GM21381 (cell line): ENCODE results near the gene DYDC2.
"Not testable (repeated sequence)": the region's sequence is repeated elsewhere in the genome, so short reads cannot be mapped to it uniquely, and the experiment has no call there.

Source experiments
- ATAC-seq: cut with Tn5 transposase; IDR thresholded peaks from one replicate; pipeline ENCODE4 v1.9.1; 2021; ENCODE audit warnings: mild to moderate bottlenecking, moderate library complexity; ENCODE audit not compliant: unreplicated experiment

DYDC2 gene, protein sequence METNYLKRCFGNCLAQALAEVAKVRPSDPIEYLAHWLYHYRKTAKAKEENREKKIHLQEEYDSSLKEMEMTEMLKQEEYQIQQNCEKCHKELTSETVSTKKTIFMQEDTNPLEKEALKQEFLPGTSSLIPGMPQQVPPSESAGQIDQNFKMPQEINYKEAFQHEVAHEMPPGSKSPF

DNA sequence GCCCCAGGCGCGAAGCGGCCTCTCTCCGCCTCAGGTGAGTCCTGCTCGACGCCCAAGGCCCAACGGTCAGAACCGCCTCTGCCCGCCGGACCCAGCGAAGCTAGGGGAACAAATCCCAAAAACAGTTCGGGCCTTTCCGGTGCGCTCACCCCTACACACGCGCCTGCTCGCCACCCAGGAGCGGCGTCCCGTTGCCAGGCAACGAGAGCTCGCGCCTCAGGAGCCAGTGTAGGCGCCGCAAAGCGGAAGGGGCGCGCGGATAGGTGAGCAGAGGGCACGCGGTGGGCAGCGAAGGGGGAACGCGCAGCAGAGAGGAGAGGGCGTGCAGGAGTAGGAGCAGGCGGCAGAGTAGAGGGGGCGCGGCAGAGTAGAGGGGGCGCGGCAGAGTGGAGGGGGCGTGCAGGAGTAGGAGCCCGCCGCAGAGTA, at the start of gene DYDC2, which contains the start of gene DYDC1:
Gene DYDC2, plus strand, starts transcription at position 219 of the 426 bp plus-strand sequence. CDS start 5,663 bp downstream, outside the sequence.
Gene DYDC1, minus strand, starts transcription at position 193 of the 426 bp plus-strand sequence. CDS start 4,154 bp downstream, outside the sequence.
- peak; percentile 84 for ATAC-seq

DNA sequence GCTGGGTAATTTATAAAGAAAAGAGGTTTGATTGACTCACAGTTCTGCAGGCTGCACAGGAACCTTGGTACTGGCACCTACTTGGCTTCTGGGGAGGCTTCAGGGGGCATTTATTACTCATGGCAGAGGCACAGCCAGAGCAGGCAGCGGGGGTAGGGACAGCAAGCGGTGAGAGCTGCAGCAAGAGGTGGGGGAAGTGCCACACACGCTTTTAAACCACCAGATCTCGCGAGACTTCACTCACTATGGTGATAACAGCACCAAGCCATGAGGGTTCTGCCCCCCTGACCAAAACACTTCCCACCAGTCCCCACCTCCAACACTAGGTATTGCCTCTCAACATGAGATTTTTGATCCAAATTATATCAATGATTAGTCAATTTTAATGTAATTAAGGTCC, 43.1 kb upstream of the DYDC2 start:
- no peak for ATAC-seq

DNA sequence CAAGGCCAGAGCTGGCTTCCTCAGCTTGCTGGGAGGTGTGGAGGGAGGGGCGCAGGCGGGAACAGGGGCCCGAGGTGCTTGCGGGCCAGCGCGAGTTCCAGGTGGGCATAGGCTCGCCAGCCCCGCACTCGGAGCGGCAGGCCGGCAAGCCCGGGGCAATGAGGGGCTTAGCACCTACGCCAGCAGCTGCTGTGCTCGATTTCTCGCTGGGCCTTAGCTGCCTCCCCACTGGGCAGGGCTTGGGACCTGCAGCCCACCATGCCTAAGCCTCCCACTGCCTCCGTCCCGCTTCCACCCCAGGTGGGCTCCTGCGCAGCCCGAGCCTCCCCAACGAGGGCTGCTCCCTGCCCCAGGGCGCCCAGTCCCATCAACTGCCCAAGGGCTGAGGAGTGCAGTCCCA, 41.2 kb upstream of the DYDC2 start:
- no peak for ATAC-seq

DNA sequence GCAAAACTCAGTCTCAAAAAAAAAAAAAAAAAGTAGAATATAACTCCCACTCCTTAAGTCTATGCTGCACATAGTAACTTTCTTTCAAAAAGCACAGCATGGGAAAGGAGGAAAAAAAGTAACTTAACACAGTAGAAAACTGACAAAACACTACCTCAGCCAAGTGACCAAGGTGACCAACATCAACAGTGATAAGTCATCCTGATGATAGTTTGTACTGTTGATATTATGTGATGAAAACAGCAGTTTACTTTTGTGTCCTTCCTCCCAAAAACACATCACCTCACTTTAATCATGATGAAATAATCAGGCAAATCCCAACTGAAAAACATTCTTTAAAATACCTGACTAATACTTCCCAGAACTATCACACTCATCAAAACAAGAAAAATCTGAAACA, 37.8 kb upstream of the DYDC2 start:
- no peak for ATAC-seq

DNA sequence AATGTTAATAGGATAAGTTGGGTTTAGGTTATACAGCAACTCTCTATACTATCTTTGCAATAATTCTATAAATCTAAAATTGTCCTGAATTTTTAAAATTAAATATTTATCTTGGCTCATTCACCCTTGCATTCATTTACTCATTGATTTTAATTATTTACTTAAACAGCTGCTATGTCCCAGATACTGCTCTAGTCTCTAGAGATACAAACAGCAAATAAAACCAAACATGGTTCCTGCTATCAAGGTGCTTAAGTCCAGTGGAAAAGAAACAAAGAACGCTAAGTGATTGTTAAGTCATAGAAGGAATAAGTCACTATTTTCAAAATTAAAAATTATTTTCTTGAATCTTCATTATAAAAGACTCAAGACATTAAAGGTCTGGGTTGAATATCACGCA, 37.3 kb upstream of the DYDC2 start:
- ATAC-seq: no peak

DNA sequence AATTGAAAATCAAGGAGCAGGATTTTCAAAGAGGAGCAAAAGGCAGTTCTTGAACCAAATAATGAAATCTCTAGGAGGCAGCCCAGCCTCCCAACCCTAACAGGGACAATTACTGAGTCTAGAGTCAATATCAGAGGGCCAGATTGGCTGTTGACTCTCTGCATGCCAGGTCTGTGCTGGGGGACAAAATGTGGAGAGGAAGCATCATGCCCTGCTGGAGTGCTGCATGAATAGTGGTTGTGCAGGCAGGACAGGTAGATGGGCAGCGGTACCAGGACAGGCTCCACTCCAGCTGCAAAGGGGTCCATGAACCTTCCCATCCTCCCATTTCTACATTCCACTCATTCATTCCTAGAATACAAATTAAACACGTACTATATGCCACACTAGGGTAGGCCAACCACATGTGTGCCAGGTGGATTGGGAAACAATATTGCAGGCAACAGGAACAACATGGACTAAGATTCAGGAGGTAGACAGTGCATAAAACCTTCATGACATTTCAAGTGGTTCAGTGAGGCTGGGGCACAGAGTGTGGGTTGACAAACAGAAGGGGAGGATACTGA, 36.8 kb upstream of the DYDC2 start:
- ATAC-seq: no peak

DNA sequence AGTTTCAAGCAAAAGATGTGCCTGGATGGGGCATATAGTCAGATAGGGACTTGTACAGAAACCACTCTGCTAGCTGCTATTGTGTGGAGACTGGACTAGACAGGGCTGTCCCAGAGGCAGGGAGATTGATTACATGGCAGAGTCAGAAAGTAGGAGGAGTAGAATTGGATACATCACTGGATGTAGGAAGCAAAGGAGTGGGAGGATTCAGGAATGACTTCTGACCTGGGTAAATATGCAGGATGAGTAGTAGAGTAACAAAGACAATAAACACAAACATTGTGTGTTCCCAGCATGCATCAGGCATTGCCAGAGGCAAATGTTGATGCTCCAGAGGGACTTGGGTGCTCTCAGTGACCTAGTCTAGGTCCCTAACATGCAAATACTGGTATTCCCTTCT, 36.2 kb upstream of the DYDC2 start:
- ATAC-seq: no peak

DNA sequence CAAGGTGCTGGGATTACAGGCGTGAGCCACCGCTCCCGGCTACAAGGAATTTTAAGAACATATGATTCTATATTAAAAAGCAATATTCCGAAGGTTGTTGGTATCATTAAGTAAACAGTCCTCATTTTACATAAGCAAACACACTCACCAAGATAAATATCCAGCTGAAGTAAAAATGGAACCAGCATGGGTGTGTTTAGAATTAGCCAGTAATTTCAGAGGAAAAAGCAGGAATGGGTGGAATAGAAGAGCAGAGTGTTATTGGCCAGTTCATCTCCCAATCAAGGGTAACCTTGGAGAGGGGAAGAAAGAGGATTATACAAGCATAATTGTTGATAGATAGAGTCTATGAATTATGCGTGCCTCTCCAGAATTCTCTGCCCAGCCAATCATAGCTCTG, 35.4 kb upstream of the DYDC2 start:
- no peak for ATAC-seq

DNA sequence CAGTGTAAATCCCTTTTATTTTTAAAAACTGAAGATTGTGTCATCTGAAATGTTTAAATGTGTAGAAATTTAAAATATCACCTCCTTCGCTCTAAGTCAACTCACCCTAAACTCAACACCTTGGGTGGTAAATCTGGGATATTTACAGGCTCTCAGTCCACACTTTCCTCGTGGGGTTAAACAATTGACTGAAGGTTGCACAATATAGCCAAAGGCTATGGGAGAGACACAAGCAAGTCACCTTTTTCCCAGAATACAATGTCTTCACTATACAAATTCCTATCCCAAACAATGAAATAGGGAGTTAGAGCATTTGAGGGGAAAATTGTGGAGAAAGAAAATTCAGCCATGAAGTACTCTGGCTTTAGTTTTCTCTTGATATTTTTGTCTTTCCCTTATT, 34.4 kb upstream of the DYDC2 start:
- no peak for ATAC-seq

DNA sequence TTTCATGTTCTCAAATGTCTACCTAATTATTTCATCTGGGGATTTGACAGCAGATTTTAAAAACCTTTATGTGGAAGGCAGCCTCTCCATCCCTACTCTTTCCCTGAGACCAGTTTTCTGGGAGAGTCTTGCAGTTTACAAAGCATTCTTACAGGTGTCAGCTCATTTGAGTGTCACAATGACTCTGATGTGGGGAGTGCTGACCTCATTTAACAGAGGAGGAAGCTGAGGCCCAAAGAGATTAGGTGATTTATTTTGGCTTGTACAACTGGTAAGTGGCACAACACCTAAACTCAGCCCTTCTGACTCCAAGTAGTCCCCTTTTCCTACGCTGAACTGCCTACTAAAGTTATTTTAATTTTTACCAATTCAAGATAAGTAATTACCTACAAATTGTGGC, 33.9 kb upstream of the DYDC2 start:
- no peak for ATAC-seq

DNA sequence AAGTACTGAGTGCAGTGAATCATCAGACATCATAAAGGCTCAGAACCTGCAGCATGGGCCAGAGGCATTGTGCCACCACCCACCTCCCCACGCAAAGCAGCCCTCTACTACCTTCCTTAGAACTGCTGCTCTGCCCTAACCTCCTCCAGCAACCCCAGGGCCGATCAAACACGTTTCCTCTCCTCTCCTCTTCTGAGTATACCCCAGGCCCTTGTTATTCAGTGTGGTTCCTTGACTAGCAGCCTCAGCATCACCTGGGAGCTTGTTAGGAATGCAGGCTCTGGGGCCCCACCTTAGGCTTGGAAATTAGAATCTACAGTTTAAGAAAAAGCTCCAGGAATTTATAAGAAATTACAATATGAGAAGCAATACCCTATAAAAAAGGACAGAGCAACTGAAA, 33.3 kb upstream of the DYDC2 start:
- ATAC-seq: no peak

DNA sequence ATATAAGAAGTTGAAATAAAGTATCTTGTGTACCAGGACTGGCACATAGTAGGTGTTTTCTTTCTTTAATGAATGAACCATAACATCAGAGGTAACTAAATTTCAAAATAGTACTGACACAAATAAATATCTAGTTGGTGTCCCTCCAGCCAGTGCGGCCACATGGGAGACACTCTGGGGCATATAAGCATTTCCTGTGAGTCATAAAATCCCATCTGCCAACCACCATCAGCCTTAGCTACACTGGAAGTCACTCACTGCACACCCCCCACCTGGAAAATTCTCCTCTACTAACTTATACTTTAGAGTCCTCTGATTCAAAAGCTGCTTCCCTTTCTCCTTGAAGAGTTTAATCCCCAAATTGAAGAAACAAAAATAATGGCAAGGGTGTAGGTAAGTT, 32.5 kb upstream of the DYDC2 start:
- no peak for ATAC-seq

DNA sequence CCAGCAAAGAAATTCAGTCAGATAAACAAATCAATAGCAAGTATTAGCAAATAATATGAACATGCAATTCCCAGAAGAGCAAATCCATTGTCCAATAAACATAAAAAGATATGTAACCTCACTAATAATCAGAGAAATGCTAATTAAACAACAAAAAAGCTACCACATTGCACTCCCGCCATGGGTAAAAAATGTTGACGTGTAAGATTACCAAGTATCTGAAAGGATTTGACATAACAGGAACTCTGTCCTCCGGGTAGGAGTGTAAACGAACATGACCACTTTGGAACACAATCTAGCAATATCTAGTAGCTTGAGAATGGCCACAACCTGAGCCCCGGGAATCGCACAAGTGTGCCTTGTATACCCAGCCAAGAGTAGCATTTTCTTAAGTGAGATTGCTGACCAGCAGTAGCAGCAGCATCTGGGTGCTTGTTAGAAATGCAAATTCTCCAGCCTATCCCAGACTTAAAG, 31.7 kb upstream of the DYDC2 start:
- no peak for ATAC-seq

DNA sequence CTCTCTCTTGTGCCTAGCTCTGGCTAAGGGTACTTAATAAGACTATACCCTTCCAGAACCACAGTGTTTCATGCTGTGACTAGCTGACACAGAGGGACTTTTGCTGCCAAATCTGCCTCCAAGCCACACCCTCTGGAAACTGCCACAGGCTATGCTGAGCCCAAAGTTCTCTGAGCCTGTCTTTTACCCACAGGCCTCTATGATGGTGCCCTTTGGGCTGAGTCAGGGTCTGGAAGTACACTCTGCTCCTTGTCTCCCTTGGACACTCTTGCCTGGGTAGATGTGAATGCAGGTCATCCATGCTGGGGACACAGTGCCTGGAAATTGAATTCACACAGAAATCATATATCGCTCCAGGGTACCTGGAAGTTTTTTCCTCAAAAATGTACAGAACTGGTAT, 22.6 kb upstream of the DYDC2 start:
- no peak for ATAC-seq

DNA sequence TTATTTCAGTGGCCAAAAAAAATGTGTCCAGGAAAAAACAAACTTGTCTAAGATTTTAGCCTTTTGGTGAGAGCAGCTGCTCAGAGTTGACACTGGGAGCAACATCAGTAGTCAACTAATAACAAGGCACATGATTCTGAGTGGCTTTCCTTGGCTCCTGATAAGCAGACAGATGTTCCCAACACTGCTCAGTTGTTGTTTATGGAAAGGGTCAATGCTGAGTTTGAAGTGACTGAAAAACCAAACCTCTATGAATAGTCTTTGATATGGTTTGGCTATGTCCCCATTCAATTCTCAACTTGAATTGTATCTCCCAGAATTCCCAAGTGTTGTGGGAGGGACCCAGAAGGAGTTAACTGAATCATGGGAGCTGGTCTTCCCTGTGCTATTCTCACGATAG, 12.3 kb upstream of the DYDC2 start:
- ATAC-seq: no peak

DNA sequence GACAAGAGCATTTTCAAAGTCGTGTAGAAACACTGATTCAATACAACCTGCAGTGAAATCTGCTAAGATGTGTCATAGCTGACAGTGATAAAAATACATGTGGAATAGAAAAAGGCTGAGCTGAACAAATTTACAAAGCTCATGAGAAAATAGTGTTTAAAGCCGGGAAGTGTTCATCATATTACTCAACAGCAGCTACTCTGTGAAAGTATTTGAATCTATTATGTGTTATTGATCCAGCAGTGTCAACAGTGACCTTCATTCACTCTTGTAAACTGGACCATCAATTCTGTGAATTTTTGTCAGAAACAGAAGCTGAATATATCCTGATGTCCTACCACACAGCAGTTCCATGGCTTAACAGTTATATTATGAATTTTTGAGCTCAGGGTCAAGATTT, 11.7 kb upstream of the DYDC2 start:
- no peak for ATAC-seq

DNA sequence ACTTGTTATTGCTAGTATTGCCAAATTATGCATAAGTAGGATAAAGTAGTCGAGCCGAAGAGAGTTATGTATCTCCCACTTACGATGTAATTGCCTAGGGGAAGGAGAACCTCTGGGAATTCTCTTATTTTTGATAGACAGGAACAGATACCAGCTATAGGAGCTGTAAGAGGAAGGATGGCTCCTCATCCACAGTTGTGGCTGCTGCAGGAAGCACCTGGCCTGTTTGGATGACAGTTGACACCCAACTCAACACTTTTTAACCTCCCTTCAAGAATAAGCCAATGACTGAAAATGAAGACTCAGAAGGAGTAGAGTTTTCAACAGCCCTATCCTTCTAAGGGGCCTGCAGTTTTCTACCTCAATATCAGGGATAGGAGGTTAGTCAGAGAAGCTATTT, 6.3 kb upstream of the DYDC2 start:
- ATAC-seq: no peak

DNA sequence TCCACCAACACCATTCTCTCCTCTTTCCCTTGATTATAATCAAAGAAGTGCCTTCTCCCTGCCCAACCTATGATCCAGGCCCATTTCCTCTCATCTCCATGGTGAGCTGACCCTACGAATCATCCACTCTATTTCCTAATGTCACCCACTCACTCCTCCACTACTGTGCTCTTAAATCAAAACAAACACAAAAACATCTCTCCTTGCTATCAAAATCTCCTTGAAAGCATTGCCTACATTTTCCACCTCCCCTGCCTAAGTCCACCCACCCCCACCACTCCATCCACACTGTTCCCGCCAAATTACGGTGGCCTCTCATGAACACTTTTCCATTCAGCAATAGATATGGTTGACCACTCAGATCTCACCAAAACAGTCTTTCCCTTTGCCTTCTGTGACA, 5.4 kb upstream of the DYDC2 start:
- ATAC-seq: no peak

DNA sequence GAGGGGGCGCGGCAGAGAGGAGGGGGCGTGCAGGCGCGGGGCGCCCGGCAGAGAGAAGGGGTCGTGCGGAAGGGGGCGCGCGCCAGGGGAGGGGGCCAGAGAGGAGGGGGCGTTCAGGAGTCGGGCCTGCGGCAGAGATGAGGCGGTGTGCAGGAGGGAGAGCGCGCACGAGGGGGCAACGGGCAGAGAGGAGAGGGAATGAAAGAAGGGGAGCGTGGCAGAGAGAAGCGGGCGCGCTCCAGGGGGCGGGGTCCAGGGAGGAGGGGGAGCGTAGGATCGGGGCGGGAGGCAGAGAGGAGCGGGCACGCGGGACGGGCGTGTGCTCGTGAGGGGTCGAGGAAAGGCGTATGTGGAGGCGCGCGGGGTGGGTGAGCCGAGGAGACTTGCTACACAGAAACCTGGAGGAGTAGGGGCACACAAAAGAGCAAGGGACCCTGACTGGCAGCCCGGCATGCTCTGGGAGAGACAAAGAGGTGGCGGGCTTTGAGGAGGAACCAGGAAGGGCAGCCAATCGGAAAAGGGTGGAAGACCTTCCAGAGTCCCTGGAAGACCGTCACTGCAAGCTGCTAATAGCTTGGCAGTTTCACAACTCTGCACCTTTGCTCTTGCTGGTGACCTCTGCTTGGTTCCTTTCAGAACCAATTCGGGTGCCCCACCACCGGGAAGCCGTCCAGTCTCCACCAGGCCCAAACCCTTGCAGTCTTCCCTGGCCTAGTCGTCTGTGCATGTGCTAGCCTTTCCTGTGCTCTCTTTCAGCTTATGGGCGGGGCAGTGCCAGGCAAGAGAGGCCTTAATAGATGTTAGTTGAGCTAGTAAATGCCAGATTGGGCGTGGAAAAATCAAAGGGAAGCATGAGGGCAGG, 639 bp downstream of the DYDC2 start:
- no peak for ATAC-seq

DNA sequence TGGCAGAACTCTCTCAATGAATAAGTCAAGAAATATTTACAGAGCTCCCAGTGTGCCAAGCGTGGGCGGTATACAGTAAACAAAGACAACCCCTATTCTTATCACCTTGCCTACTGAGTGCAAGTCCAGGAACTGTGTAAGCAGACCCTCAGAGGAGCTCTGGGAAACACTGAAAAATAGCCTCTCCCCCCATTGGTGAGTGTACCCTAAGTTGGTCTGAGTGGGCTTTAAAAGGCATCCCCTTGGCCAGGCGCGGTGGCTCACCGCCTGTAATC, 1.2 kb downstream of the DYDC2 start:
- ATAC-seq: no peak

DNA sequence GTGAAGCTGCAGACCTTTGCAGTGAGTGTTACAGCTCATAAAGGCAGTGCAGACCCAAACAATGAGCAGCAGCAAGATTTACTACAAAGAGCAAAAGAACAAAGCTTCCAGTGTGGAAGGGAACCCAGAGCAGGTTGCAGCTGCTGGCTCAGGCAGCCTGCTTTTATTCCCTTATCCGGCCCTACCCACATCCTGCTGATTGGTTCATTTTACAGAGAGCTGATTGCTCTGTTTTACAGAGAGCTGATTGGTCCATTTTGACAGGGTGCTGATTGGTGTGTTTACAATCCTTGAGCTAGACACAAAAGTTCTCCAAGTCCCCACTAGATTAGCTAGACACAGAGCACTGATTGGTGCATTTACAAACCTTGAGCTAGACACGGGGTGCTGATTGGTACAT, 2.3 kb downstream of the DYDC2 start:
- ATAC-seq: not testable (repeated sequence)

DNA sequence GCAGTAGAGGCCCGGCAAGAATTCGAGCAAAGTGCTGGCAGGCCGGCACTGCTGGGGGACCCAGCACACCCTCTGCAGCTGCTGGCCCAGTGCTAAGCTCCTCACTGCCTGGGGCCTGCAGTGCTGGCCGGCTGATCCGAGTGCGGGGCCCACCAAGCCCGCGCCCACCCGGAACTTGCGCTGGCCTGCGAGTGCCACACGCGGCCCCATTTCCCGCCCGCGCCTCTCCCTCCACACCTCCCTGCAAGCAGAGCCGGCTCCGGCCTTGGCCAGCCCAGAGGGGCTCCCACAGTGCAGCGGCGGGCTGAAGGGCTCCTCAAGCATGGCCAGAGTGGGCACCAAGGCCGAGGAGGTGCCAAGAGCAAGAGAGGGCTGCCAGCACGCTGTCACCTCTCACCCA, 3.1 kb downstream of the DYDC2 start:
- ATAC-seq: no peak
